Activated T-cell treated with anti-CD3 and anti-CD28 coated beads for 1 hour (primary cell): ENCODE data around the gene KCNH4.
"Not testable (repeated sequence)": the region's sequence is repeated elsewhere in the genome, so short reads cannot be mapped to it uniquely, and the experiment has no call there.

ENCODE experiments used
- DNase-seq: peaks from one replicate; pipeline ENCODE4 v3.0.0-alpha.2; 2020; ENCODE audit warnings: low read depth

KCNH4 gene

DNA sequence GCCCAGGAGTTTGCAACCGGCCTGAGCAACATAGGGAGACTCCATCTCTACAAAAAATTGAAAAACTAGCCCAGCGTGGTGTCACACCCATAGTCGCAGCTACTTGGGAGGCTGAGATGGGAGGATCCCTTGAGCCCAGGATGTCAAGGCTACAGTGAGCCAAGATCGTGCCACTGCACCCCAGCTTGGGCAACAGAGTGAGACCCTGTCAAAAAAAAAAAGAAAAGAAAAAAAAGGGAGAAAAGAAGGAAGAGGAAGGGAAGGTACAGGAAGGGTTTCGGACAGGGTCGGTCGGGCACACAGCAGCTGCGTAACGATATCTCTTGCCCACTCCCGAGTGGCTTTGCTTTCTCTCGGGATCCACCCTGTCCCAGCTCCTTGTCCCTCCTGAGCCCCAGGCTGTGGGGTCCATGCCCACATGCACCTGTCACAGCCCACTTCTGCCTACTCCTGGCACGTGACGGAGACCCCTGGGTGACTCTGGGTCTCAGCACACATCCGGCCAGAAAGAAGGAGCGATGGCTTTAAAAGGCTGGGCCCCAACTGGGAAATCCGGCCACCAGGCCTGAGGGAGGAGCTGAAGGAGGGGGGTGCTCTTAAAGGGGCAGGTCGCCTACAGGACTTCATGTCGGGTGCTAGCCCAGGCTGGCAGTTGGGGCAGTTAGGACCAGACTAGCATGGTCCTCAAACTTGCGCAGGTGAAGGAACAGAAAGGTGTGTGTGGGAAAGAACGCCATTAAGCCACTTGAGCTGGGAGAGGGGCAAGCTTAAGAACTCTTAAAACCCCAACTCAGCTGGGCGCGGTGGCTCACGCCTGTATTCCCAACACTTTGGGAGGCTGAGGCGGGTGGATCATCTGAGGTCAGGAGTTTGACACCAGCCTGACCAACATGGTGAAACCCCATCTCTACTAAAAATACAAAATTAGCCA lies 13.3 kb upstream of the KCNH4 start, which contains the start of gene GHDC:
Gene GHDC, minus strand, starts transcription at position 526 of the 931 bp plus-strand sequence. CDS start 913 bp downstream, outside the sequence.
- DNase-seq: peak; percentile 60

DNA sequence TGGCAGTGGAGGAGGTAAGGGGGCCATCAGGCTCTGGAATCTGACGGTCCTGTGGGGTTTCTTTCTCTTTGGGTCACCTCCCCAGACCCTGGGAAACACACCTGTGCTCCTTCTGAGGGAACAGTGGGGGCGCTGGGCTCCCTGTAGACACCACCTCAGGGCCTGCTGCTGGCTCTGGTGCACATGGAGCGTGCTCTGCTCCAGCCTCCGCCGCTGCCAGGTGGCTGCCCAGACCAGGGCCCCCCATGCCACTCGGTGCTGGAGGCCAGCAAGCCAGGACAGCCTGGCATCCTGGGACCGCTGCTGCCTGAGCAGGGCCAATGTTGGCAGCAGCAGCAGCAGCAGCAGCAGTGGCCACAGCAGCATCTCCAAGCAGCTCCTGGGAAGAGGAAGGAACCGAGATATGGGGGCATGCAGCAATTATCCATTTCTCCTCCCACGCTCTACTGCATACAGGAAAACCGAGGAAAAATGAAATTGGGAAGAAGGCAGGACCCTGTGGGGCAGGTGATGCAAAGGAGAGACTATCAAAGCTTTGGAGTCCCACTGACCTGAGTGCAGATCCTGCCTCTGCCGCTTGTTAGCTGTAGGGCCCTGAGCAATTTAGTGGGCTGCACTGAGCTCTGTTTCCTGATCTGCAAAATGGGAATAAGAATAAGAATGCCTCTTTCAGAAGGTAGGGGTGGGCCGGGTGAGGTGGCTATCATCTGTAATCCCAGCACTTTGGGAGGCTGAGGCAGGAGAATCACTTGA lies 12.4 kb upstream of the KCNH4 start:
- DNase-seq: no peak

DNA sequence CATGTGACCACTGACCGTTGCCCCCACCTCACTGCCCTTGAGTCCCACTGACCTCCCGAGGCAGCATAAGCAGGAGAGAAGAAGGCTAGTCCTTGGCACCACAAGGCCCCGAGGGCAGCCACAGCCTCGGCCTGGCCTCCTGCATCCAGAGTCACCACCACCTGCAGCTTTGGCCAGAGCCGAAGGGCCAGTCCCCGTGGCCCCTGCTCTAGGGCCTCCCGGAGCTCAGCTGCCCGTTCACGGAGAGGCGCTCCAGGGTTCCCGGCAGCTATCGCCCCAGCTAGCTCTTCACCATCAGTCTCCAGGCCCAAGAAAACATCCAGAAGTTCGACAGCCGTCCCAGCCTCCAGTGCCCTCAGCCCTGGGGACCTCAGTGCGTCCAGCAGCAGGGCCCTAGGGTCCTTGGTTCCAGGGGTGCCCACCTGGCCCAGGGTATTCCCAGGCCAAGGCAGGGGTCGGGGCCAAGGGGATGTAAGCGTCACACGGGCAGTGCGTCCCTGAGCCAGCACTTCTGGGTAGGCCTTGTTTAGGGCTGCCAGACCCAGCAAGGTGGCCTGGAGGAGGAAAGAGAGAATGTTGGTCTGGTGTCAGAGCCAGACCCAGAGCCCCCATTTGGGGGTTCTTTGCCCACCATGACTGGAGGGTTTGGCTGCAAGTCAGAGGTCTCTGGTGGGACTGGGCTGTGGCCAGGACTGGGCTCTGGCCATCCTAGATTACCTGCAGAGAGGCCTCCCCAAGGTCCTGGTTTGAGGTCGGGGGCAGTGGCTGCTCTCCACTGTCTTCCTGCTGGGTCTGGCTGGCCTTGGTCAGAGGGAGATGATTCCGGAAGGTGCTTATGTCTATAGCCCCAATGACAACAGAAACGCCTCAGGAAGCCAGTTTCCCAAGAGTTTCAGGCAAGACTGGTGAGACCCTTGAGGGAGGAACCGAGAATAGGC lies 11.5 kb upstream of the KCNH4 start:
- DNase-seq: no peak

DNA sequence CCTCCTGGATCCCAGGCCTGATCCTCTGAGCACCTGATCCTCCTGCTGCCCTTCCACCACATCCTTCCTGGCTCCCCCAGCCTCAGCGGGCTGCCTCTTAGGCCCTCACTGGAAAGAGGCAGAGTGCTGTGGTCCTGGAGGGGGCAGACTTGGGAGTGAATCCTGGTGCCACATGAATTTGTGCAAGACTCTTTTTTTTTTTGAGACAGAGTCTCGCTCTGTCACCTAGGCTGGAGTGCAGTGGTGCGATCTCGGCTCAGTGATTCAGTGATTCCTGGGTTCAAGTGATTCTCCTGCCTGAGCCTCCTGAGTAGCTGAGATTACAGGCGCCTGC lies 10.3 kb upstream of the KCNH4 start:
- no peak for DNase-seq

DNA sequence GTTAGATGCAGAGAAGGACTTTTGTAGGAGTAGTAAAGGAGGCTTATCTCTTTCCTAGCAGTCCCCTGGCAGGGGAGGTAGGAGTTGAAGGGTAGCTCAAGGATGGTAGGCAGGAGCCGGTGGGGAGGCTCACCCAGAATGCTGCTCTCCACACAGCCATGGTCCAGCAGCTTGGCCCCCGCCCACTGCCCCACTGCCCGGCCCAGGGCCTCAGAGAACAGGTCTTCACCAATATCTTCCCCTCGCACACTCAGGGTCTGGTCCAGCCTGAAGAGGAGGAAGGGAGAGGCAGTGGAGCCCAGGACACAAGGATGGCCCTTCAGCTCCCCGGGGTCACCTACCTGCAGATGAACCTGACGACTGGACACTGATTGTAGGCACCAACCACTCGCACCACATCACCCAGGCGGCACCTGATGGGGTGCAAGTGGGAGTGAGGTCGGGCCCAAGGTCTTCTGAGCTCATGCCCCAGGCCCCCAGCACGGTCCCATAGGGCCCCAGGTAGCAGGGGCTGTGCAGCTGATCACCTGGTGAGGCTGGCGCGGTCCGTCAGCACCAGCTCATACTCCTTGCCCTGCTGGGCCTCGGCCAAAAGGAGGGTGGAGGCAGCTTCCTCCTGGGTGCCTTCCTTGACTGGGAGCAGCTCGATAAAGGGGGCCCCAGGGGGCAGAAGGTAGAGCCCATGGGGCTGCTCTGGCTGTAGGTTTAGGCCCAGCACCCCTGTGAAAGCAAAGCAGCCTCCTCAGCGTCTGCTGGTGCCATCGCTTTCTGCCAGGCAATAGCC lies 9.7 kb upstream of the KCNH4 start:
- no peak for DNase-seq

DNA sequence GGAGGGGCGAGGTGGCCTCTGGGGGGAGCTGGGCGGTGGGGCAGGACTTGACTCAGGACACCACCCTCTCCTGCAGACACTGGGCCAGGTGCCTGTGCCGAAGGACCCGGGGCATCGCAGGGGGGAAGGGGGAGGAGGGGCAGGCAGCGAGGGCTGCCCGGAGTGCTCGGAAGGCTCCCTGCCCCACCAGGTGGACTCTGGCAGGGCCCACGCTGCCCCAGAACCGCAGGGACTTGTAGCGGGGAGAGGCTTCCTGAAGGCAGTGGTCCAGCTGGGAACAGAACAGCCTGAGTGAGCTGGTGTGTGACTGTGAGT lies 8.7 kb upstream of the KCNH4 start:
- no peak for DNase-seq

DNA sequence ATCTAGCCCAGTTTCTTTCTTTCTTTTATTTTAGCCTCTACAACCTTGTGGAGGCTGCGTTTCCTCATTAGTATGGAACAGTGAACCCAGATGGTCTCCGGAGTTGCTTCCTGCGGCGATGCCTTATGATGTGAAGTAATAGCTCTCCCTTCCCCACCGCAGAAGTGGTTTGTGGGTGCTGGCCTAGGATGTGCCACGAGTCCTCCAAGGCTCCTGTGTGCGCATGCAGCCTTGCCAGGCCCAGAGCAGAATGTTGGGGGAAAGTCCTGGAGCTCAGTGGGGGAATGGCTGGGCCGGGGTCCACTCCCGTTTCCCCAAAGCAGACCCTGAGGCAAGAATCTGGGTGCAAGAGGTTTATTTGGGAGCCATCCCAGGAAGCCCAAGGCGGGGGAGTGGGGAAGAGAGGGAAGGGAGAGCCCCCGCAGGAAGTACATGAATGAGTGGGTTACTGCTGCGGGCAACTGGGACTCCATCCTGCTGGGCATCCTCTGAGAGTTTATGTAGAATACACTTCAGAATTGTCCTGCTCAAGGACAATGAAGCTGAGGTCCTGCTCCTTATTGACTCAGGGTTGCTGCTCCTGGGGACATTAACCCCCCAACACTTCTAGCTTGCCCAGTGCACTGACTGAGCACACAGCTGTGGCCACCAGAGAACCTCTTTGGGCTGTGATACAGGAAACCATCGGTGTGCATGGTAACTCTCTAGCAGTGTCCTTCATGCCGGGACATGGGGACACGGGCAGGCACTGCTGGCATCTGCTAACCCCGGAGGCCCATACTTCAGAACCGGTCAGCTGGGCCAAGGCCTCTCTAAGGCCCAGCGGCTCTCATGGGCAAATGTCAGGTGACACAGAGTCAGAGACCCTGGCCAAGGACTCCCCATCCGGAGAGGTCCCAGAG lies 8.1 kb upstream of the KCNH4 start:
- no peak for DNase-seq

DNA sequence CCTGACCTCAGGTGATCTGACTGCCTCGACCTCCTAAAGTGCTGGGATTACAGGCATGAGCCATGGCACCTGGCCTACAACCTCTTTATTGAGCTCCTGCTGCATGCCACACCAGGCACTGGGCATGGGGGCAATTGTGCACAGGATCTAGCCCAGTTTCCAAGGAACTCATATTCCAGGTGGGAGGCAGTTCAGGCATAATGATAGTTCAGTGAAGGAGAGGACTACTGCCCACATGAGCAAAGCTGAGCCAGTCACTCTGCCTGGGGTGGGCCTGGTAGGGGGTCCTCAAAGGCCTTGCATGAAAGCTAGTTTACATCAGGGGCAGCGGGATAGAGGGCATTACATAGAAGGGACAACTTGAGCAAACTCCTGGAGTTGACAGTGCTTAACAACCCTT lies 6.9 kb upstream of the KCNH4 start:
- DNase-seq: no peak

DNA sequence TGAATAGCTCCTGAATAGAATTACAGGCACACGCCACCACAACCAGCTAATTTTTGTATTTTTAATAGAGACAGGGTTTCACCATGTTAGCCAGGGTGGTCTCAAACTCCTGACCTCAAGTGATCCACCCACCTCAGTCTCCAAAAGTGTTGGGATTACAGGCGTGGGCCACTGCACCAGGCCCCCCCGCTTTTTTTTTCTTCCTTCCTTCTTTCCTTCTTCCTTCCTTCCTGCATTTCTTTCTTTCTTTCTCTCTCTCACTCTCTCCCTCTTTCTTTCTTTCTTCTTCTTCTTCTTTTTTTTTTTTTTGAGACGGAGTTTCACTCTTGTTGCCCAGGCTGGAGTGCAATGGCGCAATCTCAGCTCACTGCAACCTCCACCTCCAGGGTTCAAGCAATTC lies 5.2 kb upstream of the KCNH4 start:
- not testable (repeated sequence) for DNase-seq

DNA sequence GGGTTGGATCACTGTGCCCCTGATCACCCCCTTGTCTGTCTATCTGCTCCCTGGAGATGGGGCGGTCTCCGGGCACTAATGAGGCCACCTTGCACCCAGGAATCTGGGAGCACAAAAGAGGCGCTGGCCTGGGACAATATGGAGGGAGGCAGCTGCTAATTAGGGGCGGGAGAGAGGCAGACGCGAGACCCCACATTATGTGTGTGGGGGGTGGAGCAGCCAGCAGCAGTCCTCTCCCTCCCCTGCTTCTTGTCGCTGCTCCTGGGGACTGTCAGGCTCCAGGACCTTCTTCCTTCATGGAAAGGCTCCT lies 4.6 kb upstream of the KCNH4 start:
- no peak for DNase-seq

DNA sequence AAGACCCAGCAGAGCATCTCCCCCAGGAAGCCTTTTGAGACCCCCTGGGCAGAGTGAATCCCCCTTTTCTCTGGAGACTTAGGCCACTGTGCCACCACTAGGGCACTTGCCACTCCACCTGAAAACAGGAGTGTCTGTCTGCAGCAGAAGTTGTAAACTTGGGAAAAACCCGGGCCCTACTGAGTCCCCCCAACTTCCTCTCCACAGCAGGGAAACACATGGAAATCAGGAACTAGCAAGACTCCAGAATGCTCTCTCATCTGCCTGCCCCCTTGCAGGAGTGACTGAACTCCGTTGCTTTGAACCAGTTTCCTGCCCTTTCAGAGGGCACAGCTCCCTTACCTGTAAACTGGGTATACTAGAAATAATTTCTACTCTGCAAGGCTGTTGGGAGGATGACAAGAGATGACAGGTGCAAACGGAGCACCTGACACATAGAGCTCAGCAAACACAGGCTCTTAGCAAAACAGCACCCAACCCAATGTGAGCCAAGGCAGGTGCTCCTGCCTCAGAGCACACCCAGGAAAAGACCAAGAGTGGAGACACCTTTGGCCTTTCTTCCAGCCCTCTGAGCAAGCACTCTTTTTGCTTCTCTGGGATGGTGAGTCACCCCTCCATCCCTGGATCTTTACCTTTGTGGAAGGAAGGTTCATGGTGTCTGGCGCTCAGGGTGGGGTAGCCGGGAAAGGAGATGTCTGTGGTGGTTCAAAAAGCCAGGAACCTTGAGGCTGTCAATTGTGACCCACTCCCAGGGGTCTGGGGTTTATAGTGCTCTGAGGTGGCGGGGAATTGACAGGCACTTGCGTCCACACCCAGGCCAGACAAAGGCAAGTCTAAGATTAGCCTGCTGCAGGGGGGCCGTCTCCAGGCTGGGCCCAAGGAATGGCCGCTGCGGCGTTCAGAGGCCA lies 4.0 kb upstream of the KCNH4 start, which contains the start of gene HCRT:
Gene HCRT, minus strand, starts transcription at position 740 of the 908 bp plus-strand sequence. Its CDS starts 87 bp downstream, at position 653.
- no peak for DNase-seq

DNA sequence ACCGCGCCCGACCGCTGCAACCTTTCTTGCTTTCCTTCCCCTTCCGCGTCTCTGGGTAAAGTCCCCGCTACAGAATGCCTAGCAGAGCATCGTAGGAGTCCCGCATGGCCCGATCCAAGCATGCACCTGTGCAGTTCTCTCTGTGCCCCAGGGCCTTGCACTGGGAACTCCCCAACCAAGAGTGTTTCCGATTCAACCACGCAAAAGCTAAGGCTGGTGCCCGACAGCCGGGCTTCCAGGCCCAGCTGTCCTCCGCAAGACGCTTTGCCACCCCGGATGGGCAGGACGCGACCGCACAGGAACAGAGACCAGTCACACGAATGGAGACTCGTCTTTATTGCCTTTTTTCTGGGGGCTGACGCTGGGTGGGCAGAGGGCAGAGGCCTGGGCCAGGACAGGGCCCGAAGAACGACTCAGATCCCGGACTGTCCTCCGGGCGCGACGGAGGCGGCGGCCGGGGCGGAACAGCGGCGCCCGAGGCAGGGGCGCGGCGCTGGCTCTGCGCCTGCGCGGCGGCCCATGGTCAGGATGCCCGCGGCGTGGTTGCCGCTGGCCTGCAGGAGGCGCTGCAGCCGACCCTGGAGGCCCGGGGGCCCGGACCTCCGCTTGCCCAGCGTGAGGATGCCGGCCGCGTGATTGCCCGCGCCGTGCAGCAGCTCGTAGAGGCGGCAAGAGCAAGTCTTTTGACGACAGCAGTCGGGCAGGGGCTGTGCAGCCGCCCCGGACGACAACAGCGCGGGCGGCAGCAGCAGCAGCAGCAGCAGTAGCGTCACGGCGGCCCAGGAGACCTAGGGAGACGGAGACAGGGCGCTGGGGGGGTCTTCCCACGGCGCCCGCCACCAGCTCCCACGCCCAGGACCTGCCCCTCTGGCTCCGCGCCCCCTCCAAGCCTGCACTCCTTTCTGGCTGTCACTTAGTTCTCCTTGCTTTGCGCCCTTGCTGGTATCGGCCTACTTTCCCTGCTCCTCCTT lies 3.1 kb upstream of the KCNH4 start:
- peak; percentile 69 for DNase-seq

DNA sequence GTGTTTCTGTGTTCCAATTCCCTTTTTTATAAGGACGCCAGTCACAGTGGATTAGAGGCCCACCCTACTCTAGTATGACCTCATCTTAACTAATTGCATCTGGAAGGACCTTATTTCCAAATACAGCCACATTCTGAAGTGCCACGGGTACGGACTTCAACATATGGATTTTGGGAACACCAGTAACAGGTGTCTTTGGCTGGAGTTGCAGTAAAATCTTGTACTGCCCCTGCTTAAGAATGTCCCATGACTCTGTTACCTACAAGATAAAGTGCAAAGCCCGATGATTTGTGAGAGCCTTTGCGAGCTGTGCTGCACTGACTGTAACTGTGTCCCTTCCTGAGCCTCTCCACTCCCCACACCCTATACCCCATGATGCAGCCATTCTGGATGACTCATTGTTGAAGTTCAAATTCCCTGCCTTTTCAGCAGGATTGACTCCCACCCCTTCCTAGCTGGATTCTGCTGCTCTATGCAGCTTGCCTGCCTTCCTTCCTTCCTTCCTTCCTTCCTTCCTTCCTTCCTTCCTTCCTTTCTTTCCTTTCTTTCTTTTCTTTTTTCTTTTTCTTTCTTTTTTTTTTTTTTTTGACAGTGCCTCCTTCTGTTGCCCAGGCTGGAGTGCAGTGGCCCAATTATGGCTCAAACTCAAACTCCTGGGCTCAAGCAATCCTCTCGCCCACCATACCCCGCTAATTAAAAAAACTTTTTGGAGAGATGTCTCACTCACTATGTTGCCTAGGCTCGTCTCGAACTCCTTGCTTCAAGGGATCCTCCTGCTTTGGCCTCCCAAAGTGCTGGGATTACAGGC lies 2.2 kb upstream of the KCNH4 start:
- no peak for DNase-seq

DNA sequence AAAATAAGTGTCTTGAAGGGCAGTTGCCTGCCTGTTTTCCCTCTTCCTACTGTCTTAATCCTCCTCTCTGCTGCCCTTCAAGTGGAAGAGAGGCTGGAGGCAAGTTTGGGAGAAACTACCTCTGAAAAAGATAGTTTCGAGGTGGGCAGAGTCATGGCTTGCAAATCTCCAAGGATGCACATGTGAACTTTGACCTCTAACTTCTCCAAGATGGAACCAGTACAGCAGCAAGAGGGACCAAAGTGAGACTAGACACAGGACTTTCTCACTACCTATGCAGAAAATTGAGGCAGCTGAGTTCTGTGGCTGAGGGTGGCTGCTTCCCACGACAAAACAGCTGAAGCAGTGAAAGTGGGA lies 887 bp upstream of the KCNH4 start:
- no peak for DNase-seq

DNA sequence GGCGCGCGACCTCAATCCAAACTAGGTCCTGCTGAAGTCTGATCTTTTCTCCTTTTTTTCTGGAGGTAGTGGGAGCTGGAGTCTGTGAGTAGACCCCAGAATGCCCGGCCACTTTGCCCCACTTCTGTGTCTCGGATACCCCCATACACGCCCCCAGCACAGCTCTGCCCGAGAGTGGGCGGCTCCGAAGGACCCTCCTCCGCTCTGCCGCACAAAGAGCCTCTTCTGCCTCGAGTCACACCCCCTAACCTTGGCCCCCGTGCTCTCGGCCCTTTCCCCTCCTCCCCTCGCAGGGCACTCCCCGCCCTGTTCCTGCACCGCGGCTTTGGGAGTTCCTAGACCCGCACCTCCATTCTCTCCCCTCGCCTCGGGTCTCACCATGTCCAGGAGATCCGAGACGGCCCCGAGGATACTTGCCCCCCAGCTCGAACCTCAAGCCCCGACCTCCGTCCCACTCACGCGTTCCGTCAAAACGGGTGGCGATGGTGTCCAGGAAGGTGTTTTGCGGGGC lies 476 bp downstream of the KCNH4 start:
- no peak for DNase-seq

DNA sequence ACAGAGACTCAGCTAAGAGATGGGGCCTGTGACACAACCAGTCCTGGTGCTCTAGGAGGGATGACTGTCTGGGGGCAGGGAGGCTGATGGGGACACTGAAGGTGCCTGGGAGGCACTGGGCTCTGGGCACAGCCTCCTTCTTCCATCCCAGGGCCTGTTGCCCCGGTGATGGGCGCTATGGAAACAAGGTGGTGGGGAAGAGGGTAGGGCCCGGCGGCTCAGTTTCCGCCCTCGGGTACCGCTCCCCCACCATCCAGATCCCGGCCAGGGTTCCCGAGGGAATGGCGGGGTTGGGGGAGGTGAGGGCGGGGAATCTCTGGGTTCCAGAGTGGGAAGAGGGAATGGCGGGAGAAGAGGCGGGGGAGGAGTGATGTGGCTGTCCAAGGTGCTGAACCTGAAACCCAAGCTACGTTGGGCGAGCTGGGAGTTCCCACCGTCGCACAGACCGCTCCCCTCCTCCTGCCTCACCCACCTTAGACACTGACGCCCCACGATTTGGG lies 981 bp downstream of the KCNH4 start:
- DNase-seq: peak; percentile 20

DNA sequence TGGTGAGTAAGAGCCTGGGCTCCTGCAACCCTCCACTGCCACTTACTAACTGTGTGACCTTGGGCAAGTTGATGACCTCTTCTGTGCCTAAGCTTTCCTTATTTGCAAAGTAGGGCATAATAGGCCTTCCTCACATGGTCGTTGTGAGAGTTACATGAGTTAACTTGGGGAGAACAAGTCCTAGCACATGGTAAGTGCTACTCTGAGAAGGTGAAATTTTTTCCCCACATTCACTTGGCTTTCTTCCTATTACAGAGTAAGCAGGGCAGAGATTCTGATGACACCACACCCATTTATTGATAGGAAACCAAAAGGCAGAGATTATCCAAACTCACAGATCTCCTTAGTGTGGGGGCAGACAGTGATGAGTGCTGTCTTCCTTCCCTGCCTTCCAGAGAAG lies 1.6 kb downstream of the KCNH4 start:
- no peak for DNase-seq
